Spleen (tissue), 7 donors: ENCODE measurements around the gene FERMT2.

Source experiments
- CTCF ChIP-seq, 11 experiments: fragments of 200-600 bp in 7 of 11; fragments of 450-650 bp in 4 of 11; sonication (generic) in 4 of 11; IDR thresholded peaks in 8 of 11; conservative IDR thresholded peaks in 3 of 11; 1 replicate in 7 of 11; 2 replicates in 4 of 11; pipeline versions ENCODE4 v1.4.0 to v1.8.0; 2016 to 2021; ENCODE audit warnings: antibody characterized with exemption in 11 of 11, inconsistent platforms in 4 of 11, mild to moderate bottlenecking in 1 of 11
- POLR2A ChIP-seq, 3 donors: fragments of 450-650 bp; IDR thresholded peaks; one replicate each; pipeline ENCODE4 v1.5.1; 2017; ENCODE audit warnings: antibody characterized with exemption in 3 of 3, mild to moderate bottlenecking in 1 of 3
- POLR2AphosphoS5 ChIP-seq, 3 donors: sonication (generic); formaldehyde crosslinking; IDR thresholded peaks; one replicate each; pipeline ENCODE4 v1.5.1; 2017; ENCODE audit warnings: antibody characterized with exemption in 3 of 3
- donor health status: DM: no; HTN: no; CAD: no; lungs with moderate emphysema.
- donor health status: DM: no; HTN: no; CAD: no.
- donor health status: DM: no; HTN: no; CAD: no.

GRCh38 chr14:52834440-52834842 lies 116.4 kb downstream of the FERMT2 start:
- TF ChIP-seq CTCF (IDR thresholded peaks at IDR 0.05 in 8 of 11, conservative IDR thresholded peaks at IDR 0.05 in 3 of 11) (no peak), POLR2A (IDR thresholded peaks at IDR 0.05) (no peak), POLR2AphosphoS5 (IDR thresholded peaks at IDR 0.05) (no peak)
